OCI-LY3 (cell line): Measurements from ENCODE around the gene WDR48.

Experiments used
- EZH2phosphoT487 ChIP-seq: fragments of 200-600 bp; shearing (Covaris generic); IDR thresholded peaks from 2 replicates; pipeline ENCODE4 v1.6.1; 2018; ENCODE audit warnings: antibody characterized with exemption, mixed run types, low read depth
- TF ChIP-seq, protein P1 (sequence below): fragments of 200-600, 300-600 bp; sonication (generic); IDR thresholded peaks from 2 replicates; pipeline ENCODE4 v1.5.1; 2014; ENCODE audit warnings: antibody characterized with exemption, low read length, low read depth

DNA sequence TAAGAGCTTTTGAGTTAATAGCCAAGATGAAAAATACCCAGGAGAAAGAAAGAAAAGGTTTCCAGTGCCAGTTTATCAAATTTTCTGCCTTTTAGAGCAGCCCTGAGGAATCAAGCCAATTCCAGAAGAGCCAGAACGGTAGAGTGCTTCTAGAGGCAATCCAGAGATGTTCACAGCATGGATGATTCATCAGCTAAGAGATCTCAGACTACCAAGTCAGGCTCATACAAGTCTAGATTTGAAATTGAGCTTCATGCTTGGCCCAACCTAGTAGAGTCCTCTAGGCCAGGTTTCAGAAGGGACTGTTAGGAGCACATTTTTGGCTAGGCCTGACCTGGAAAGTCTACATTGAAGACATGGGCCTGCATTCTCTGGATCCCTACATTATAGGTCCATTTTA, 15.5 kb downstream of the WDR48 start:
- TF ChIP-seq, protein P1, sequence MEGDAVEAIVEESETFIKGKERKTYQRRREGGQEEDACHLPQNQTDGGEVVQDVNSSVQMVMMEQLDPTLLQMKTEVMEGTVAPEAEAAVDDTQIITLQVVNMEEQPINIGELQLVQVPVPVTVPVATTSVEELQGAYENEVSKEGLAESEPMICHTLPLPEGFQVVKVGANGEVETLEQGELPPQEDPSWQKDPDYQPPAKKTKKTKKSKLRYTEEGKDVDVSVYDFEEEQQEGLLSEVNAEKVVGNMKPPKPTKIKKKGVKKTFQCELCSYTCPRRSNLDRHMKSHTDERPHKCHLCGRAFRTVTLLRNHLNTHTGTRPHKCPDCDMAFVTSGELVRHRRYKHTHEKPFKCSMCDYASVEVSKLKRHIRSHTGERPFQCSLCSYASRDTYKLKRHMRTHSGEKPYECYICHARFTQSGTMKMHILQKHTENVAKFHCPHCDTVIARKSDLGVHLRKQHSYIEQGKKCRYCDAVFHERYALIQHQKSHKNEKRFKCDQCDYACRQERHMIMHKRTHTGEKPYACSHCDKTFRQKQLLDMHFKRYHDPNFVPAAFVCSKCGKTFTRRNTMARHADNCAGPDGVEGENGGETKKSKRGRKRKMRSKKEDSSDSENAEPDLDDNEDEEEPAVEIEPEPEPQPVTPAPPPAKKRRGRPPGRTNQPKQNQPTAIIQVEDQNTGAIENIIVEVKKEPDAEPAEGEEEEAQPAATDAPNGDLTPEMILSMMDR = no peak
- no peak for TF ChIP-seq EZH2phosphoT487
